WTC11 (cell line): ENCODE results near the gene COQ7. TPM values are rescaled to one million over a fixed set of nuclear protein-coding genes. Genes with fewer than 3 reads are reported as not detected.

Source experiments
- ATAC-seq: fragments of 200-7000 bp; cut with Tn5 transposase; 2 replicates; pipeline ENCODE4 v1.10.0; 2021; ENCODE audit warnings: mild to moderate bottlenecking, moderate library complexity
- CTCF ChIA-PET: fragments of 300-600 bp; sonication (Branson Sonifier 250); formaldehyde crosslinking; loops from one replicate; lab custom pipeline; 2021; ENCODE audit warnings: antibody characterized with exemption; lab: Charles Lee
- POLR2A ChIA-PET: fragments of 350-600 bp; sonication (Branson Sonifier 250); formaldehyde crosslinking; loops from one replicate; lab custom pipeline; 2021; ENCODE audit warnings: antibody characterized with exemption; lab: Charles Lee
- DNase-seq: peaks from one replicate; pipeline ENCODE4 v3.0.0; 2021; ENCODE audit warnings: low spot score
- H3K27ac Mint-ChIP-seq: 2 replicates; pipeline ENCODE4 v1.8.0; 2021; ENCODE audit warnings: mixed read lengths
- H3K27me3 Mint-ChIP-seq: 2 replicates; pipeline ENCODE4 v1.8.0; 2021; ENCODE audit warnings: low read depth, mild to moderate bottlenecking, moderate library complexity, mixed read lengths
- H3K36me3 Mint-ChIP-seq: 2 replicates; pipeline ENCODE4 v1.8.0; 2021; ENCODE audit warnings: mixed read lengths
- H3K4me1 Mint-ChIP-seq: 2 replicates; pipeline ENCODE4 v1.8.0; 2022; ENCODE audit warnings: mixed read lengths
- H3K4me3 Mint-ChIP-seq: 2 replicates; pipeline ENCODE4 v1.8.0; 2021; ENCODE audit warnings: mild to moderate bottlenecking, moderate library complexity, mixed read lengths
- H3K9me3 Mint-ChIP-seq: 2 replicates; pipeline ENCODE4 v1.8.0; 2021; ENCODE audit warnings: mixed read lengths
- CREM ChIP-seq: sonication (generic); formaldehyde crosslinking; IDR thresholded peaks from 2 replicates; pipeline ENCODE4 v1.8.1; 2022; ENCODE audit warnings: mild to moderate bottlenecking, missing genetic modification reagents, moderate library complexity
- E2F5 ChIP-seq: sonication (generic); formaldehyde crosslinking; IDR thresholded peaks from 2 replicates; pipeline ENCODE4 v1.8.1; 2022; ENCODE audit warnings: mild to moderate bottlenecking, moderate library complexity, missing genetic modification reagents
- ERG ChIP-seq: fragments of 250-450 bp; sonication (Bioruptor Pico); IDR thresholded peaks from 2 replicates; pipeline ENCODE4 v1.8.0; 2021; ENCODE audit warnings: mild to moderate bottlenecking
- GABPB1 ChIP-seq: sonication (generic); formaldehyde crosslinking; IDR thresholded peaks from 2 replicates; pipeline ENCODE4 v1.8.1; 2023; ENCODE audit warnings: mild to moderate bottlenecking, missing genetic modification reagents
- HMGXB4 ChIP-seq: sonication (generic); formaldehyde crosslinking; IDR thresholded peaks from 2 replicates; pipeline ENCODE4 v1.8.1; 2023; ENCODE audit warnings: mild to moderate bottlenecking, moderate library complexity, missing genetic modification reagents
- IRF1 ChIP-seq: sonication (generic); formaldehyde crosslinking; IDR thresholded peaks from 2 replicates; pipeline ENCODE4 v1.8.0; 2023; ENCODE audit warnings: missing genetic modification reagents
- MLX ChIP-seq: sonication (generic); formaldehyde crosslinking; IDR thresholded peaks from 2 replicates; pipeline ENCODE4 v1.8.1; 2023; ENCODE audit warnings: mild to moderate bottlenecking, missing genetic modification reagents, moderate library complexity
- NR3C1 ChIP-seq: sonication (generic); formaldehyde crosslinking; conservative IDR thresholded peaks from 2 replicates; pipeline ENCODE4 v1.8.1; 2023; ENCODE audit warnings: low read depth, mild to moderate bottlenecking, missing genetic modification reagents
- OVOL2 ChIP-seq: fragments of 250-450 bp; sonication (Bioruptor Pico); IDR thresholded peaks from 2 replicates; pipeline ENCODE4 v1.9.0; 2021; ENCODE audit warnings: mild to moderate bottlenecking, borderline replicate concordance
- SMAD3 ChIP-seq: sonication (generic); formaldehyde crosslinking; IDR thresholded peaks from 2 replicates; pipeline ENCODE4 v1.8.0; 2022; ENCODE audit warnings: missing genetic modification reagents, mild to moderate bottlenecking, borderline replicate concordance
- USF2 ChIP-seq: sonication (generic); formaldehyde crosslinking; IDR thresholded peaks from 2 replicates; pipeline ENCODE4 v1.8.1; 2023; ENCODE audit warnings: mild to moderate bottlenecking, missing genetic modification reagents, moderate library complexity
- ZNF416 ChIP-seq: fragments of 250-450 bp; sonication (Bioruptor Pico); IDR thresholded peaks from 2 replicates; pipeline ENCODE4 v1.9.0; 2021; ENCODE audit warnings: mild to moderate bottlenecking, inconsistent platforms
- ZNF532 ChIP-seq: fragments of 250-450 bp; sonication (Bioruptor Pico); IDR thresholded peaks from 2 replicates; pipeline ENCODE4 v1.9.0; 2021; ENCODE audit warnings: mild to moderate bottlenecking, borderline replicate concordance
- total RNA-seq: library from RNA; stranded (reverse); gene quantifications from 3 replicates; pipeline ENCODE4 v1.2.3, GENCODE V29; 2021

Gene COQ7
- total RNA-seq, 1 experiment from 2014 or later: 20.7 TPM

- TF ChIP-seq ZNF532 (CRISPR knock-in tag) (no peak), MLX (CRISPR knock-in tag) (no peak), USF2 (CRISPR knock-in tag) (no peak), ZNF416 (CRISPR knock-in tag) (no peak), IRF1 (CRISPR knock-in tag) (no peak), ERG (CRISPR knock-in tag) (no peak), SMAD3 (CRISPR knock-in tag) (no peak), GABPB1 (CRISPR knock-in tag) (no peak), HMGXB4 (CRISPR knock-in tag) (no peak), CREM (CRISPR knock-in tag) (no peak), NR3C1 (no peak), OVOL2 (CRISPR knock-in tag) (no peak), E2F5 (CRISPR knock-in tag) (no peak)
Observed at GRCh38 chr16:19118938-19119431, 51.6 kb downstream of the COQ7 start (continued).

GRCh38 chr16:19119564-19119963 is 52.1 kb downstream of the COQ7 start:
- no peak for ATAC-seq
- H3K36me3 Mint-ChIP-seq: no peaks in the 10 kb centered on the region
- DNase-seq: no peak
- H3K27me3 Mint-ChIP-seq: peaks cover 32% of the 10 kb centered on the region
- ChIA-PET CTCF (interaction anchor here (1.4 kb wide), 1 partner anchor 60 kb away, joined by 5 read pairs; no protein-coding TSS in a partner anchor), POLR2A (no interaction called here)
- peaks cover 17% of the 10 kb centered on the region for H3K4me1 Mint-ChIP-seq
- no peaks in the 10 kb centered on the region for H3K9me3 Mint-ChIP-seq
- H3K27ac Mint-ChIP-seq: no peak overlapping the region
- TF ChIP-seq USF2 (CRISPR knock-in tag): no peak
- no peak overlapping the region for H3K4me3 Mint-ChIP-seq
